GM20000 (cell line): ENCODE data around the gene BRCA1.
"Not testable (repeated sequence)": the region's sequence is repeated elsewhere in the genome, so short reads cannot be mapped to it uniquely, and the experiment has no call there.

Experiments
- DNase-seq: peaks from one replicate; pipeline ENCODE4 v3.0.0; 2012; ENCODE audit warnings: low spot score
- CTCF ChIP-seq: IDR thresholded peaks from 2 replicates; pipeline ENCODE4 v1.5.1; 2012; ENCODE audit warnings: mild to moderate bottlenecking, control low read depth; ENCODE audit errors: extremely low read depth, missing control alignments

BRCA1 gene

GRCh38 chr17:43125133-43125966, at the start of gene BRCA1:
Gene BRCA1 (minus strand): TSS chr17:43125364. CDS start chr17:43124096, 1,268 bp downstream.
- peak; percentile 99 for DNase-seq
- TF ChIP-seq CTCF: no peak

DNA sequence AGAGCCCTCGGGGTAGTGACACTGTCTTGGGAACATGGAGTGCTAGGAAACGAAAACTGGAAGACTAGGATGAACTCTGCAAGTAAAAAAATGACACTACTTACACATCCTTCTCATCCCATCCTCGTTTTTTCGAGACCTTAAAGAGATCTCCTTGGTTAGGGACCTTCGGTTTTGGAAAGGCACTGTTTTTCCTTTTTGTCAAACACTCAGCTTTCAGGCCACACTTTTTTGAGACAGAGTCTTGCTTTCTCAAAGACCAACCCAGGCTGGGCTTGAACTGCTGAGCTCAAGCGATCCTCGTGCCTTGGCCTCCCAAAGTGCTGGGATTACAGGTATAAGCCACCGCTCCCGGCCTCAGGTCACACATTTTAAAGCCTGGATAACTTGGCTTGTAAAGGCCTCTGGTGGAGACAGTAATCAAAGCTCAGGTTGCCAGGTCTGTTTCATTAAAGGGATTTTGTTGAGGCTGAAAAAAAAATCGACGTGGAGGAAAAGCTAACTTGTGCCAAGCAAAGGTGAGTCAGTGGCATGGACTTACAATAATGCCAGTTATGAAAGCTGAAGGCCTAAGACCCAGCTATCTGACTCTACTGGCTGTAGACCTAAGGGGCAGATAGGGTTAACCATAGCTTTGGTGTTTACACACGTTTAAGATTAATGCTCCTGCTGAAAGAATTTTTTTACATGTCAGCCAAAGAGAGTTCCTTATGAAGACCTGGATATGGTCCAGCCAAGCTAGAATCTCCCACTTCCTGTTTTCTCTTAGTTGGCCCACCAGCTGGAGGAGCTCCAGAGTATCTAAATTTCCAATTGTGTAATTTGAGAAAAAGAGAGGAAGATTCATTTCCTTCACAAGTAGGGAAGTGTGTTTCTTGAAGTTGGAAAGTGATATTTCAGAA, 46.7 kb upstream of the BRCA1 start:
- no peak for TF ChIP-seq CTCF
- DNase-seq: no peak

- no peak for TF ChIP-seq CTCF
- peak; percentile 93 for DNase-seq
These were observed 45.8 kb upstream of the BRCA1 start, which contains the start of gene NBR1 for GRCh38 chr17:43170766-43171585. Gene NBR1 (plus strand): TSS chr17:43171214. CDS start chr17:43175800, 4,586 bp downstream.

GRCh38 chr17:43170140-43170765, 45.1 kb upstream of the BRCA1 start:
- no peak for TF ChIP-seq CTCF
- DNase-seq: peak; percentile 94

GRCh38 chr17:43169561-43170139, 44.5 kb upstream of the BRCA1 start:
- DNase-seq: peak; percentile 27

GRCh38 chr17:43165971-43166370, 40.8 kb upstream of the BRCA1 start:
- not testable (repeated sequence) for DNase-seq

More at GRCh38 chr17:43169561-43170139, 44.5 kb upstream of the BRCA1 start:
- TF ChIP-seq CTCF: no peak

DNA sequence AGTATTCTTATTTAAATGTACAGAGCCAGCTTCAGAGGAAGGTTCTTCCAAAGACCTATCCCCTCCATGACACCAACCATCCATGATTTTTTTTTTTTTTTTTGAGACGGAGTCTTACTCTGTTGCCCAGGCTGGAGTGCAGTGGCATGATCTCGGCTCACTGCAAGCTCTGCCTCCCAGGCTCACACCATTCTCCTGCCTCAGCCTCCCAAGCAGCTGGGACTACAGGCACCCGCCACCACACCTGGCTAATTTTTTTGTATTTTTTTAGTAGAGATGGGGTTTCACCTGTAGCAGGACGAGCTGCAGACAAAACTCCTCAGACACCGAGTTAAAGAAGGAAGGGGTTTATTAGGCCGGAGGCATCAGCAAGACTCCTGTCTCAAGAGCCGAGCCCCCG, 34.8 kb upstream of the BRCA1 start:
- DNase-seq: not testable (repeated sequence)

DNA sequence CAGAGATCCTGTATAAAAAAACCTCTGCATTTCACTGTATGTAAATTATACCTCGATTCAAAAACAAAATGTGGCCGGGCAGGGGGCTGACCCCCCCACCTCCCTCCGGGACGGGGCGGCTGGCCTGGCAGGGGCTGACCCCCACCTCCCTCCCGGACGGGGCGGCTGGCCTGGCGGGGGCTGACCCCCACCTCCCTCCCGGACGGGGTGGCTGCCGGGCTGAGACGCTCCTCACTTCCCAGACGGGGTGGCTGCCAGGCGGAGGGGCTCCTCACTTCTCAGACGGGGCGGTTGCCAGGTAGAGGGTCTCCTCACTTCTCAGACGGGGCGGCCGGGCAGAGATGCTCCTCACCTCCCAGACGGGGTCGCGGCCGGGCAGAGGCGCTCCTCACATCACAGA, 34.1 kb upstream of the BRCA1 start:
- DNase-seq: not testable (repeated sequence)
